ENCODE measurements around the gene BLMH.

Gene BLMH

DNA sequence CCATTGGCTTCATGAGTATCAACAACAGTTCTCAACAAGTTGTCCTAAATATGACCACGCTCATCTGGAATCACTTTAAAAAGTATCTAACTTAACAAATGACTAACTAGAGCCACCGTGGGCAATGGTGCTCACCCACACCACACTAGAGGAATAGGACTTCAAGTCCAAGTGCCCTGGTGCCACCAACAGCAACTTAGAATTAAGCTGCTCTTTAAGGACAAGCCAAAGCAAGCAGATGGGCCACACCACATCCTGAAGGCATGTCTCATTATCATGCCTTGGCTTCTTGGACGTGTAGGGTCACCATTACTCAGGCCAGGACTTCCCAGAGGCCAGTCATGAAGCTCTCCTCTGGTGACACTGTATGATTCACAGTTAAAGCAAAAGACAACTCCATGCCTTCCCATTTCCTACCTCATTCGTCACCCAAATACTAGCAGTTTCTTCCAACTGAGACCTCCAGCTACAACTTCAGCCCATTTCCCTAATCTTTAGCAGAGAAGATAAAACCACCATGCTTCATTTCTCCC lies 46.8 kb downstream of the BLMH start:
- H3K9me3 Mint-ChIP-seq, result no peaks in the 10 kb centered on the region
- DNase-seq (no peak), ATAC-seq (no peak)
- no peak overlapping the region for H3K4me3 Mint-ChIP-seq
- H3K27ac Mint-ChIP-seq, result no peak overlapping the region
- peaks cover 4% of the 10 kb centered on the region for H3K27me3 Mint-ChIP-seq
- no peaks in the 10 kb centered on the region for H3K4me1 Mint-ChIP-seq

DNA sequence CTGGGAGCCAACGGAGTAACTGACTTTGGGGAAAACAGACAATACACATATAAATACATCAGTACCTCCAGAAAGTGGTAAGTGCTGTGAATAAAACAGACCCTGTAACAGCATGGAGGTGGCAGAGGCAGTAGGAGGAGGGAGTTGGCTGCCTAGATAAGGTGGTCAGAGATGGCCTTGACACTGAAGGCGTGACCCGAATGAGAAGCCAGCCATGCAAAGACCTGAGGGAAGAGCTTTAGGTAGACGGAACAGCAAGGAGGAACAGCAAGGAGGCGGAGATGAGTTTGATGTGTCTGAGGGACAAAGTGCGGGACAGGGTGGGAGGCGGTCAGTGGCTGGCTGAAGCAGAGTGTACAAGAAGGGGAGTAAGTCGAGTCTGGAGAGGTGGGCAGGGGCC lies 48.2 kb downstream of the BLMH start:
- ATAC-seq (no peak), DNase-seq (no peak)
- H3K27me3 Mint-ChIP-seq, result peaks cover 17% of the 10 kb centered on the region
- no peak overlapping the region for H3K27ac Mint-ChIP-seq
- H3K9me3 Mint-ChIP-seq, result no peaks in the 10 kb centered on the region
- H3K4me3 Mint-ChIP-seq, result no peak overlapping the region
- peaks cover 4% of the 10 kb centered on the region for H3K4me1 Mint-ChIP-seq

DNA sequence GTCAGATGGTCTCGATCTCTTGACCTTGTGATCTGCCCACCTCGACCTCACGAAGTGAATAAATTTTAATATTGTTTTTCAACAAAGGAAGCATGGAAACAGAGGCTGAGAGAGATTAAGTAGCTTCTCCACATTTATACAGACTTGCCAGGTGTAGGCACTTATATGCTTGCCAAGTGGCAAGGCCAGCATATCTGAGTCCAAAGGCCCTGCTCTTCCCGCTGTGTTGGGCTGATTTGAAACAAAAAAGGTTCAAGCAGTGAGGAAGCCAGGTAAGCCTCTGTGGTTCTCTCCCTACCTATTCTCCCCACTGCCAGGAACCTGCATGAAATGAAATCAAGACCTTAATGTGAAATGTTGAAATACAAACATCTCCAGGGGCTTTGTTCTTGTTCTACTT lies 48.7 kb downstream of the BLMH start:
- DNase-seq (no peak), ATAC-seq (no peak)

DNA sequence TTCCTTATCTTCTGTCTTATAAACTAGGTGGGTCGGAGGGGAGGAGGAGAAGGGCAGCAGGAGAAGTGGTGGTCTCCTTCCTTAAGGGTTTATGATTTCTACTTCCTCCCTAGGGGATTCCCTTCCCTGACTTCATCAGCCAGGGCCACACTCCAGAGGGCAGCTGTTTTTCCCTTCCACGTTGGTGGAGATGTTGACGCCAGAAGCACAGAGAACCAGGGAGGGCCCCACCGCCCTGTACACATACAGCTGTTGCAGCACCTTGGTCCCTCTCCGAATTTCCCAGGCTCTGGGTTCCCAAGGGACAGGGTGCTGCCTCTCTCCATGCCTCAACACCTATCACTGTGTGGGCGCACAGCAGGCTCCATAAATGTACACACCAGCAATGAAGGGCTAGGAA lies 50.7 kb downstream of the BLMH start:
- H3K9me3 Mint-ChIP-seq, result no peaks in the 10 kb centered on the region
- peaks cover 42% of the 10 kb centered on the region for H3K27me3 Mint-ChIP-seq
- no peak for DNase-seq
- peak overlapping the region in 1 of 2 donors; percentile 37 for H3K27ac Mint-ChIP-seq
- H3K4me3 Mint-ChIP-seq, result no peak overlapping the region
- ATAC-seq, result no peak
- H3K4me1 Mint-ChIP-seq, result peaks cover 28% of the 10 kb centered on the region

More for the DNA sequence above, 48.7 kb downstream of the BLMH start:
- Mint-ChIP-seq H3K27ac (no peak overlapping the region), H3K9me3 (no peaks in the 10 kb centered on the region), H3K27me3 (peaks cover 23% of the 10 kb centered on the region), H3K4me3 (no peak overlapping the region), H3K4me1 (peaks cover 9% of the 10 kb centered on the region)

DNA sequence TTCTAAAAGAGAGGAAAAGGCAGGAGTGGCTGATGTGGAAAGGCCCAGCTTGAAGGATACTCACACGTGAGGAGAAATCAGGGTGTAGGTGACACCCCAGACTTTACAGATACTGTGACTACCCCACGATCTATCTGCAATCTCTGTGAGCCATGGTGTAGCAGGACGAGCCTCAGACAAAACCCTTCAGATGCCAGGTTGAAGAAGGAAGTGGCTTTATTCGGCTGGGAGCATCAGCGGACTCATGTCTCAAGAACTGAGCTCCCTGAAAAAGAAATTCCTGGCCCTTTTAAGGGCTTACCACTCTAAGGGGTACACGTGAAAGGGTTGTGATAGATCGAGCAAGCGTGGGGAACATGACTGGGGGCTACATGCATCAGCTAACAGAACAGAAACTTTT lies 51.6 kb downstream of the BLMH start:
- Mint-ChIP-seq H3K9me3 (no peaks in the 10 kb centered on the region), H3K27me3 (peaks cover 51% of the 10 kb centered on the region), H3K27ac (no peak overlapping the region), H3K4me3 (no peak overlapping the region), H3K4me1 (peaks cover 36% of the 10 kb centered on the region)
- ATAC-seq (no peak), DNase-seq (no peak)

- Mint-ChIP-seq H3K4me3 (no peak overlapping the region), H3K4me1 (peaks cover 42% of the 10 kb centered on the region), H3K27ac (no peak overlapping the region), H3K9me3 (no peaks in the 10 kb centered on the region), H3K27me3 (peaks cover 62% of the 10 kb centered on the region)
- ATAC-seq (no peak), DNase-seq (no peak)
Observed at GRCh38 chr17:30239089-30239462, 52.7 kb downstream of the BLMH start.

- no peak for DNase-seq
- ATAC-seq, result no peak
- peaks cover 42% of the 10 kb centered on the region for H3K4me1 Mint-ChIP-seq
- H3K27me3 Mint-ChIP-seq, result peaks cover 67% of the 10 kb centered on the region
- no peak overlapping the region for H3K4me3 Mint-ChIP-seq
- no peaks in the 10 kb centered on the region for H3K9me3 Mint-ChIP-seq
- no peak overlapping the region for H3K27ac Mint-ChIP-seq
Observed at GRCh38 chr17:30238387-30239088, 53.2 kb downstream of the BLMH start.

- ATAC-seq, result no peak
- no peak for DNase-seq
- H3K4me3 Mint-ChIP-seq, result no peak overlapping the region
- H3K9me3 Mint-ChIP-seq, result no peaks in the 10 kb centered on the region
- H3K4me1 Mint-ChIP-seq, result peaks cover 42% of the 10 kb centered on the region
- no peak overlapping the region for H3K27ac Mint-ChIP-seq
- H3K27me3 Mint-ChIP-seq, result peaks cover 73% of the 10 kb centered on the region
Observed at GRCh38 chr17:30238003-30238344, 53.8 kb downstream of the BLMH start.

DNA sequence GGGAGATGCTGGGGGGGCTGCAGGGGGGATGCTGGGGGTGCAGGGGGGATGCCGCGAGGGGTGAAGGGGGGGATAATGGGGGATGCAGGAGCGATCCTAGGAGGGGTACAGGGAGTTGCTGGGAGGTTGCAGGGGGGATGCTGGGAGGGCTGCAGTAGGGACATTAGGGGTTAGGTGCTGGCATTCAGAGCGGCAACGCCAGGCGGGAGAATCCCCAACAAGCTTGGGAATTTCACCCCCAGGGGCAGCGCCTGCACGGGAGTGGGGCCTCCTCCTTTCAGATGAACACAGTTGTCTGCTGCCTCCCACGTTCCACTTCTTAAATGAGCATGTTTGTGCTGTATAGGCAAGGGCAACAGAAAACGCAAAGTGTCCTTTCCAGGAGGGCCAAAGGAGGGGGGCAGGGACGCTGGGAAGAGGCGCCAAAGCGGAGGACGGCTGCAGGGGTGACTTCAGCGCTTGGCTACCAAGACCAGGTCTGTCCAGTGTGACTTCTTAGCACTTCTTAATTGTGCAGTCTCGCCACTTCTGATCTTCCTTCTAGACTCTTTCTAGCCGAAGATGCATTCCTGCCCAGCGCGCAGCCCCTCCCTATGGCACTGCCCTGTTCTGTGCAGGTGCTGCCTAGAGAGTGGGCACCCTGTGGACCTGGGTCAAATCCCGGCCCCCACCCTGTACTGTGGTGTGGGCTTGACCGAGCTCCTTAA lies 54.3 kb downstream of the BLMH start:
- Mint-ChIP-seq H3K27me3 (peaks cover 78% of the 10 kb centered on the region), H3K4me3 (no peak overlapping the region), H3K9me3 (no peaks in the 10 kb centered on the region), H3K4me1 (peaks cover 42% of the 10 kb centered on the region), H3K27ac (no peak overlapping the region)
- ATAC-seq (no peak), DNase-seq (no peak)

DNA sequence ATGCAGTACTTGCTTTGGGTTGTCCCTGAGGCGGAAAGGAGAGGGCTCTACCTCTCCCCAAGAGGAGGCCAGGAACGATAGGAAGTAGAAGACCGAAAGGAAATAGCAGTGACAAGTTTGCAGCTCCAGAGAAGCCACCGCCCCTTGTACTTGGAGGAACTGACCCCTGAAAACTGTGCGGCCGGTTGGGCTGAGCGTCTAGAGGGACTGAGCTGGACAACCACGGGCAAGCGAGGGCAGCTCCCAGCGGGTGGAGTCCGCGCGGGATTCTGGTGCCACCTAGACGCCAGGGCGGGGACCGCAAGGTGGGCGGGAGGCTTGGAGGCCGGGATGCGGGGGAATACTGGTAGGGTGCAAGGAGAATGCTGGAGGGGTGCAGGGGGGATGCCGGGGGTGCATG lies 55.0 kb downstream of the BLMH start:
- H3K4me3 Mint-ChIP-seq, result peak overlapping the region; percentile 68 to 82

GRCh38 chr17:30236297-30236624 lies 55.5 kb downstream of the BLMH start:
- peak overlapping the region; percentile 77 to 82 for H3K4me3 Mint-ChIP-seq
- H3K4me1 Mint-ChIP-seq, result peaks cover 42% of the 10 kb centered on the region
- peaks cover 89% of the 10 kb centered on the region for H3K27me3 Mint-ChIP-seq
- no peak overlapping the region for H3K27ac Mint-ChIP-seq
- DNase-seq, result no peak
- no peak for ATAC-seq
- H3K9me3 Mint-ChIP-seq, result no peaks in the 10 kb centered on the region

More for the DNA sequence above, 55.0 kb downstream of the BLMH start:
- H3K4me1 Mint-ChIP-seq, result peaks cover 42% of the 10 kb centered on the region
- no peak overlapping the region for H3K27ac Mint-ChIP-seq
- DNase-seq (peak in 1 of 2 donors; percentile 22), ATAC-seq (no peak)
- H3K27me3 Mint-ChIP-seq, result peaks cover 85% of the 10 kb centered on the region
- H3K9me3 Mint-ChIP-seq, result no peaks in the 10 kb centered on the region

GRCh38 chr17:30235386-30236296 lies 56.1 kb downstream of the BLMH start, which contains the start of gene SLC6A4:
TSS of gene SLC6A4 (minus strand) at chr17:30235697. CDS start at chr17:30221958, 13,739 bp downstream.
- ATAC-seq (peak; percentile 46), DNase-seq (no peak)
- H3K4me3 Mint-ChIP-seq, result peak within 1 kb of the TSS; percentile 80 to 82
- H3K4me1 Mint-ChIP-seq, result peaks cover 42% of the 10 kb centered on the region
- H3K27me3 Mint-ChIP-seq, result peaks cover 92% of the 10 kb centered on the region
- no peaks in the 10 kb centered on the region for H3K9me3 Mint-ChIP-seq
- no peak within 1 kb of the TSS for H3K27ac Mint-ChIP-seq

DNA sequence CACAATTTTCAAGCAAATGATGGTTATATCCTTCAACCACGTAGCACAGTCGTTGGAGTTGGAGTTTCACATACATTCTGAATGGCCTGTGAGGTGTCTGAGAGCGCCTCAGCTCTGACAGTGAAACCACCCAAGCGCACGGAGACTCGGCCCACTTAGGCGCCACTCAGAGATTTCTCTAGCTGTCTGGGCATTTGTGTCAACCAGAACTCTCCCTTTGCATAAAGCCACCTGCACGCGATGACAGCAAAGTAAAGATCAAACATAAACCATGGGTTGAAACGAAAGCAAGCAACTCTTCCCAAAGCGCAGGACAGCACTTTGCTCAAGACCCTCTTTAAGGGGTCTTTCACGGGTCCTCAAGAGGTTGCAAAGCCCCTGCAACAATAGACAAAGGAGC lies 56.8 kb downstream of the BLMH start:
- DNase-seq (no peak), ATAC-seq (peak; percentile 19)
- H3K9me3 Mint-ChIP-seq, result no peaks in the 10 kb centered on the region
- peaks cover 96% of the 10 kb centered on the region for H3K27me3 Mint-ChIP-seq
- peaks cover 42% of the 10 kb centered on the region for H3K4me1 Mint-ChIP-seq
- no peak overlapping the region for H3K27ac Mint-ChIP-seq
- peak overlapping the region; percentile 57 to 80 for H3K4me3 Mint-ChIP-seq

DNA sequence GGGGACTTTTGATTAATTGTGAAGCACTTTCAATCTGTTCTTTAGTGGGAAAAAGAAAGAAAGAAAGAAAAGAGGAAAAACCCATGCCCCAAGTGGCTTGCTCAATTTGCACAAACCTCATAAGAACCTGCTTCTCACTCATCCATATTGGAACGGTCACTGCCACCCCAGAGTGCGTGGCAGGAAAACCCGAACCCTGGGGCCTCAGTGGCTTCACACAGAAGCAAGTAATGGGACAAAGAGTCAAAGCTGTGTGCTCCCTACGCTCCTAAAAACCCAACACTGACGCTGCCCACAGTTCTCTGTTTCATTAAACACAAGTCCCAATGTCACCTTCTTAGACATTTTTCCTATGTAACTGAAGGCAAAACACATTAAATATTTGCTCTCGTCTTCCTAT lies 57.4 kb downstream of the BLMH start:
- no peak for ATAC-seq
- H3K9me3 Mint-ChIP-seq, result no peaks in the 10 kb centered on the region
- H3K4me1 Mint-ChIP-seq, result peaks cover 42% of the 10 kb centered on the region
- no peak overlapping the region for H3K4me3 Mint-ChIP-seq
- no peak for DNase-seq
- peaks cover 95% of the 10 kb centered on the region for H3K27me3 Mint-ChIP-seq
- no peak overlapping the region for H3K27ac Mint-ChIP-seq

- Mint-ChIP-seq H3K4me1 (peaks cover 31% of the 10 kb centered on the region), H3K27me3 (peaks cover 91% of the 10 kb centered on the region), H3K27ac (no peak overlapping the region), H3K4me3 (no peak overlapping the region), H3K9me3 (no peaks in the 10 kb centered on the region)
- no peak for ATAC-seq
- DNase-seq, result no peak
Observed at GRCh38 chr17:30232824-30233427, 58.8 kb downstream of the BLMH start.
